ENCODE results near the gene ORM1.

The ORM1 gene

DNA sequence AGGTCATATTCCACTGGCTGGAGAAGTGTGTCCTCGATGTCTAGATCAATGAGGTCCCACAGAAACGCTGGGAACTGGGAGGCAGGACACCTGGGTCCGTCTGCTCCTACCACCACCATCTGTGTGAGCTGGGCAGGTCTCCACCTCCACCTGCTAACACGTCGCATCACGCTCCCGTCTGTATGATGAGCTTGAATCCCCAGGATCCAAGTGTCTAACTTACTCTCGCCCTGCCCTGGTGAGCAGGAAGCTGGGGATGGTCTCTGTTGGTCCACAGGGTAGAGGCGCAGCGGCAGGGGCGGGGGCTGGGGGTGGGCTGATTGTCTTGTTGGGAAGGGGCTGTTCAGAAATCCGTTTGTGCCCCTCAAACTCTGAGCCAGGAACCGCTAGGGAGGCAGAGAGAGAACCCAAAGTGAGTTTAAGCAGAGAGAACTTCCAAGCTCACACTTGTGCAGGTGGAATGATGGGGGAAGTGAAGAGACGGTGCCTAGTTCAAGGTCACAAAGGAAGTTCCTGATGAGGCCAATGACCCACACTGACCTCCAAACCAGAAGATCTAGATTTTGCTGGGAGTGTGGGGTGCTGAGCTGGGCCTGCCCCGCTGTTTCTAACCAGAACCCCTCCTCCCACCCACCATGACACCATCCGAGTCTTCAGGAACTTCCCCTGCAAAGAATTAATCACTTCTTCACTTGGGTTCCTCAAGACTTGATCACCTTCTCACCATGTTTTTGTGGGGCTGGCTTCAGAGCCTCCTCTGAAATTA lies 27.9 kb downstream of the ORM1 start:
- Mint-ChIP-seq H3K4me3 (peak overlapping the region; percentile 9 to 19), H3K36me3 (ENCODE audit: insufficient read depth) (peaks cover 97% of the 10 kb centered on the region)

DNA sequence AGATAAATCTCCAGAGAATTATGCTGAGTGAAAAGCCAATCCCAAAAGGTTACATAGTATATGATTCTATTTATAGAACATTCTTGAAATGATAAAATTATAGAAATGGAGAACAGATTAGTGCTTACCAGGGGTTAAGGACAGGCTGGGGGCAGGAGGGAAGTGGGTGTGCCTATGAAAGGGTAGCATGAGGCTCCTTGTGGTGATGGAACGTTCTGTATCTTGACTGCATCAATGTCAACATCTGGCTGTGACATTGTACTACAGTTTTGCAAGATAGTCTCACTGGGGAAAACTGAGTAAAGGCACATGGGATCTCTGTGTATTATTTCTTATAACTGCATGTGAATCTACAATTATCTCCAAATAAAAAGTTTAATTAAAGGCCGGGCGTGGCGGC lies 29.0 kb downstream of the ORM1 start:
- no peak for DNase-seq
- peaks cover 30 to 37% of the 10 kb centered on the region in 2 donors for H3K4me1 Mint-ChIP-seq (ENCODE audit: low read depth in 2 of 2)
- H3K27me3 Mint-ChIP-seq = no peaks in the 10 kb centered on the region
- ATAC-seq (replicated peaks) = peak; percentile 23
- peaks cover 97% of the 10 kb centered on the region for H3K36me3 Mint-ChIP-seq (ENCODE audit: insufficient read depth)
- H3K27ac Mint-ChIP-seq = peak overlapping the region; percentile 38 to 56
- no peak overlapping the region for H3K4me3 Mint-ChIP-seq
- H3K9me3 Mint-ChIP-seq = no peaks in the 10 kb centered on the region

More for the DNA sequence above, 27.9 kb downstream of the ORM1 start:
- H3K4me1 Mint-ChIP-seq (ENCODE audit: low read depth in 2 of 2) = peaks cover 28 to 31% of the 10 kb centered on the region in 2 donors
- no peaks in the 10 kb centered on the region for H3K27me3 Mint-ChIP-seq
- ATAC-seq (replicated peaks) (no peak), DNase-seq (no peak)
- no peaks in the 10 kb centered on the region for H3K9me3 Mint-ChIP-seq
- peak overlapping the region; percentile 85 to 87 for H3K27ac Mint-ChIP-seq

DNA sequence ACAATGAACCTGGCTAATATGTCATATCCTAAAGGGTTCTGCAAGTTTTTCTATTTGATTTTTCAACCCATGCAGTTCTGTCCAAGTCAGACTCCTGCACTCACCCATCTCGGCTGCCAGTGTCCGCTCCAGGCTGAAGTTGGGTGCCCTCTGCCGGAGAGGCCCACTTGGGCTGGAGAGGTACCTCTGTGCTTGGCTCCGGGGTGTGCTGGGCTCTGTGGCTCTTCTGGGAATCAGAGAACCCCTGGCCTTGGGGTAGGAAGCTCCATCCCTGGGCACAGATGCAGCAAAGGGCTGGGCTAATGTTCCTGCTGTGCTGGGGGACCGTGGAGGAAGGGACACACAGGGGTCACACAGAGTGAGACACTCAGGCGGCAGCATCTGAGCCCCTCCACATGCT lies 32.9 kb downstream of the ORM1 start:
- no peaks in the 10 kb centered on the region for H3K27me3 Mint-ChIP-seq
- DNase-seq = no peak
- peaks cover 98% of the 10 kb centered on the region for H3K36me3 Mint-ChIP-seq (ENCODE audit: insufficient read depth)
- H3K27ac Mint-ChIP-seq = peak overlapping the region in 1 of 2 donors; percentile 82
- peaks cover 26 to 33% of the 10 kb centered on the region in 2 donors for H3K4me1 Mint-ChIP-seq (ENCODE audit: low read depth in 2 of 2)
- no peak for ATAC-seq (replicated peaks)
- H3K4me3 Mint-ChIP-seq = no peak overlapping the region
- no peaks in the 10 kb centered on the region for H3K9me3 Mint-ChIP-seq

DNA sequence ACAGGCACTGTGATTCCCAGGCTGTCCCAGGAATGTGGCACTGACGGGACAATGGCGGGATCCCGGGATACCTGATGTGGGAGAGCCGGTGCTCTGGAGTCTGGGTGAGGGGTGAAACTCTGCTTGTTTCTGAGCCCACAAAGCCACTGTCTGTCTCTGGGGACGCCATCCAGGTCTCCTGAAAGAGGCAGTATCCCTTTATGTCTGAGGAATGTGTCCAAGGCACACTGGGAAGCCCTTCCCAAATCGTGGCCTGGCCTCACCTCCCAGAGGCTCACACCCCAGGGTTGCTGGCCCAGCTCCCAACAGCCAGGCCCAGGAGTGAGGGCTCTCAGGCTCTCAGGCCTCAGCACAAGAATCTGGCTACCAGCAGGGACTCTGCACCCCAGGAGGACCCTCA lies 33.9 kb downstream of the ORM1 start:
- no peaks in the 10 kb centered on the region for H3K27me3 Mint-ChIP-seq
- no peak for ATAC-seq (replicated peaks)
- peak overlapping the region; percentile 82 to 91 for H3K27ac Mint-ChIP-seq
- H3K9me3 Mint-ChIP-seq = no peaks in the 10 kb centered on the region
- H3K4me1 Mint-ChIP-seq (ENCODE audit: low read depth in 2 of 2) = peaks cover 36 to 39% of the 10 kb centered on the region in 2 donors
- H3K4me3 Mint-ChIP-seq = no peak overlapping the region
- H3K36me3 Mint-ChIP-seq (ENCODE audit: insufficient read depth) = peaks cover 98% of the 10 kb centered on the region
- no peak for DNase-seq

DNA sequence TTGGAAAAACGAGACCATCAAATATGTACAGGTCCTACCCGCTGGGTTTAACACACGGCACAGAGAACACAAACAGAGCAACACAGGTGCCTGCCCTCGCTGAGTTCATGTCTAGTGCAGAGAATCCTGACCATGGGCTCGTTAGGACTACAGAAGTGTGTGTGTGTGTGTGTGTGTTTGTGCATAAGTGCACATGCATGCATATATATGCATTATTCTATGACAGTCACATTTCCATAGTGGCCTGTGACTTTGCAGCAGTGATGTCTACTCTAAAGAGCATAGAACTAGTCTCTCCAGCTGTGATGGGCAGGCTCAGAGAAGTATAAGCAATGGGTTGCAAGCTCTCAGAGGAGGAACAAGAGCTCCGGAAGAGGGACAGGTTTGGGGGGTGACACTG lies 34.5 kb downstream of the ORM1 start:
- Mint-ChIP-seq H3K27me3 (no peaks in the 10 kb centered on the region), H3K36me3 (ENCODE audit: insufficient read depth) (peaks cover 98% of the 10 kb centered on the region), H3K9me3 (no peaks in the 10 kb centered on the region), H3K27ac (peak overlapping the region; percentile 82 to 91), H3K4me3 (peak overlapping the region in 1 of 2 donors; percentile 33), H3K4me1 (ENCODE audit: low read depth in 2 of 2) (peaks cover 36% of the 10 kb centered on the region in 2 donors)
- no peak for DNase-seq
- no peak for ATAC-seq (replicated peaks)

DNA sequence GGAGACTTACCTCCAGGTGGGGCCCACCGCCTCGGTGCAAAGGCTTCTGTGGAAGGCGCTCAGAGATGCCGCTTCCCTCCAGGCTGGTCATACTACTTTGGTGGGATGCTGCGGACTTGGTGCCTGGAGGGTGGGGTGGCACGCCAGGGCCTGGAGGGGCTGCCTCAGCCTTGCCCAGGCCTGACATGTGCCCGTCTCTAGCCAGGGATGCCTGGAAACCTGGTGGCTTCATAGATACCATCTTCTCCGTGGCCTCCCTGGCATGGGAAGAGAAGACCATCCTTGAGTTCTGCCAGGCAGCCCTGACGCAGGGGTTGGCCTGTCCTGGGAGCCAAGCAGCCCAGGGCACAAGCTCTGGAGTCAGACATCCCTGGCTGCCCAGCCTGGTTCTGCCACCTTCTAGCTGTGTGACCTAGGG lies 35.0 kb downstream of the ORM1 start:
- Mint-ChIP-seq H3K27ac (peak overlapping the region; percentile 82 to 91), H3K4me3 (no peak overlapping the region), H3K4me1 (ENCODE audit: low read depth in 2 of 2) (peaks cover 38 to 39% of the 10 kb centered on the region in 2 donors), H3K36me3 (ENCODE audit: insufficient read depth) (peaks cover 98% of the 10 kb centered on the region), H3K27me3 (no peaks in the 10 kb centered on the region), H3K9me3 (no peaks in the 10 kb centered on the region)
- ATAC-seq (replicated peaks) = no peak
- DNase-seq = no peak

DNA sequence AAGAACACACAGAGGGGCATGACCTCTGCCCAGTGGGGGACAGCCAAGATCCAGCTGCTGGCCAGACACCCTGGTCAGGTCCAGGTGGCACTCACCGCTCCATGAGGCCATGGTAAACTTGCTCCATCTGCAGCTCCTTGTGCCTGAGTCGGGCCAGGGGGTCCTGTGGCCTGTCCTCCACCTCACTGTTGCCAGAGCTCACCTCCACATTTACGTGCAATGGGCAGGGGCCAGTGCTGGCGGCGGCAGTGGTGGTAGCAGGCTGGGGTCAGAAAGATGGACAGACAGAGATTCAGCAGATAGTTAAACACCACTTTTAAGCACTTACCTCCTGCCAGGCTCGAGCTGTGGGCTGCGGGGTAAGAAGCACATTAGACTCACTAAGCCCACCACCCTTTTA lies 36.9 kb downstream of the ORM1 start:
- Mint-ChIP-seq H3K4me1 (ENCODE audit: low read depth in 2 of 2) (peaks cover 56 to 57% of the 10 kb centered on the region in 2 donors), H3K9me3 (no peaks in the 10 kb centered on the region), H3K27me3 (no peaks in the 10 kb centered on the region), H3K36me3 (ENCODE audit: insufficient read depth) (peaks cover 100% of the 10 kb centered on the region), H3K27ac (peak overlapping the region; percentile 91 to 96), H3K4me3 (no peak overlapping the region)
- ATAC-seq (replicated peaks) (no peak), DNase-seq (no peak)

DNA sequence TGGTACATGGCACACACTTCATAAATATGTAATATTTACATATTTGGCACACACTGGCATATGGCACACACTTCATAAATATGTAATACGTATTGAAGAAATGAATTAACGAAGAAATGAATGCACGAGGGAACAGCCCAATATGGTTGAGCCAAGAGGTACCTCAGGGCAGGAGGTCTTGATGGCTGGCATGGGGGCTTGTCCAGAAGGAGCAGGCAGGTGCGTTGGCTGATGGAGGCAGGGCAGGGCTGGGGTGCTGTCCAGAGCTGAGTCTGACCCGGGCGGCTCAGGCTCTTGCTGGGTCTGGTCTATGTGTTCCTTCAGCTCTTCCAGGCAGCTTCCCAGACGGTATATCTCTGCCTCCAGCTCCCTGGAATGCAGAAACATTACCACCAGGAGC lies 38.6 kb downstream of the ORM1 start:
- Mint-ChIP-seq H3K27me3 (no peaks in the 10 kb centered on the region), H3K4me3 (no peak overlapping the region), H3K27ac (peak overlapping the region; percentile 91 to 96), H3K4me1 (ENCODE audit: low read depth in 2 of 2) (peaks cover 61 to 65% of the 10 kb centered on the region in 2 donors), H3K36me3 (ENCODE audit: insufficient read depth) (peaks cover 96% of the 10 kb centered on the region), H3K9me3 (no peaks in the 10 kb centered on the region)
- ATAC-seq (replicated peaks) (no peak), DNase-seq (no peak)

DNA sequence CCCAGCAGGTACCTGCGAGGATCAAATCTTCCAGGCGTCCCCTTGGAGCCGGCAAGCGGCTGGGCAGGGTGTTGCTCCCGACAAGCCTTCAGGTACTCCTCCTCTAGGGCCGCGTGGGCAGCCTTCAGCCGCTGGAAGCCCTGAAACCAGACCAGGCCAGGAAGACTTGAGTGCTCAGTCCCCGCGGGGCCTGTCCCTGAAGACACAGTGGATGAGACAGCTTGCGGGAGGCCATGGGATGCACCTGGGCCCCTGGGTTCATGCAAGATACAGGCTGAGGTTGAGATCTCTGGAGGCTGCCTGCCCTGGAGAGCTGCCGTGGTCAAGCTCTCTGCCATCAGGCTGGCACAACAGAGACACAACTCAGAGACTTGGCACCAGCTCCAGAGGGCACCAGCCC lies 39.5 kb downstream of the ORM1 start:
- Mint-ChIP-seq H3K36me3 (ENCODE audit: insufficient read depth) (peaks cover 96% of the 10 kb centered on the region), H3K9me3 (no peaks in the 10 kb centered on the region), H3K4me1 (ENCODE audit: low read depth in 2 of 2) (peaks cover 66 to 69% of the 10 kb centered on the region in 2 donors), H3K27ac (peak overlapping the region; percentile 91 to 96), H3K27me3 (no peaks in the 10 kb centered on the region), H3K4me3 (no peak overlapping the region)
- ATAC-seq (replicated peaks) (no peak), DNase-seq (no peak)

DNA sequence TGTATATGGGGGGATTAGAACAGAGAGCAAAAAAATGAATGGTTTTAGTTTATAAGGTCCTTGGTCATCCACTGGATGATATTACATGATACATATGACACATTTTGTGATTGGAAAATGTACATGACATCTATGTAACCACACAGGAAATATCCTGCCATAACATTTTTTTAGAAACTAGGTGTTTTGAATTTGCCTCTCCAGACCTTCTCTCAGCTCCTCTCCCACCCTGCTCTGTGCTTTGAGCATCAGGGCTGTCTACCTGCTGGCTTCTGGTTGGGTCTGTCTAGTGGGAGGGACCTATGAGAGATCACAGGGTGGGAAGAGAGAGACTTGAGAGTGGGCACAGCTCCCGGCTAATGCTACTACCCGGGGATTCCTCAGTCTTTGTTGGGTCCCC lies 40.5 kb downstream of the ORM1 start:
- peak overlapping the region; percentile 66 to 69 for H3K4me3 Mint-ChIP-seq
- DNase-seq (no peak), ATAC-seq (replicated peaks) (peak; percentile 31)
- peak overlapping the region; percentile 91 to 96 for H3K27ac Mint-ChIP-seq
- H3K9me3 Mint-ChIP-seq = no peaks in the 10 kb centered on the region
- peaks cover 96% of the 10 kb centered on the region for H3K36me3 Mint-ChIP-seq (ENCODE audit: insufficient read depth)
- H3K4me1 Mint-ChIP-seq (ENCODE audit: low read depth in 2 of 2) = peaks cover 66 to 74% of the 10 kb centered on the region in 2 donors
- no peaks in the 10 kb centered on the region for H3K27me3 Mint-ChIP-seq

DNA sequence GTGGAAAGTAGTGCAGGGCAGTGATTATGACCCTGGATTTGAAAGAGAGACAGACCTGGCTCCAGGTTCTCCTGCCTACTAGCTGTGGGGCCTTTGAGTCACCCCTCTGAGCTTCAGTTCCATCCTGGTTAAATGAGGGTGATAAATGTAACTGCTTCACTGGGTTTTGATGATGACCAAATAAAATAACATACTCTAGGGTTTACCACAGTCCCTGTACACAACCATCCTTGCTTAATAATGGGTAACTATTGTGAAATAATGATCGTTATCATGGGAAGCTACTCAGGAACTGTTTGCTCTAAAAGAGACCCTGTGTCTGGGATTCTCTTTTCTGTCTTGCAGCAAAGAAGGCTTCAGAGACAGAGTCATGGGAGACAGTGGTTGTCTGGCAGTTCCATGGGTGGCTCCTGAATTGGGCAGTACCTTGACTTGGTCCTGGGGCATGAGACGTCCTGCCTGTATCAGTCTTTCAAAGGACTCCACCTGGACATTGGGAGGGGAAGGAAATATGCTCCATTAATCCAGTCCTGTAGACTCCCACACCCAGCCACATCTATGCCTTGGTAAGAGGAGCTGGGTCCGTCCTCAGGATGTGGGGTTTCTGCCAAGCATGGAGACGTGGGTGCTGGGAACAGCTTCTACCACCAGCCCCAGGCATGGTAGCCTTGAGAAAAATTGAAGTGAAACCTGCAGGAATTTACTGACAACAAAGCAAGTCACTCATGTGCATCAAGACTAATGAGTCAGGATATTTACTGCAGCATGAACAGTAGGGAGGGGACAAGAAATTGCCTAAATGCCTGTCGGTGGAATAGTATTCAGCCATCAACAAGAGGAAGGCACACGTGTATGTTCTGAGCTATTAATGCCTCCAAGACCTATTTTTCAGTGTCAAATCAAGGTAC lies 41.5 kb downstream of the ORM1 start:
- DNase-seq (no peak), ATAC-seq (replicated peaks) (peak; percentile 25)
- Mint-ChIP-seq H3K9me3 (no peaks in the 10 kb centered on the region), H3K36me3 (ENCODE audit: insufficient read depth) (peaks cover 95% of the 10 kb centered on the region), H3K27me3 (no peaks in the 10 kb centered on the region), H3K4me3 (peak overlapping the region; percentile 66 to 69), H3K27ac (peak overlapping the region; percentile 91 to 96), H3K4me1 (ENCODE audit: low read depth in 2 of 2) (peaks cover 64 to 78% of the 10 kb centered on the region in 2 donors)

DNA sequence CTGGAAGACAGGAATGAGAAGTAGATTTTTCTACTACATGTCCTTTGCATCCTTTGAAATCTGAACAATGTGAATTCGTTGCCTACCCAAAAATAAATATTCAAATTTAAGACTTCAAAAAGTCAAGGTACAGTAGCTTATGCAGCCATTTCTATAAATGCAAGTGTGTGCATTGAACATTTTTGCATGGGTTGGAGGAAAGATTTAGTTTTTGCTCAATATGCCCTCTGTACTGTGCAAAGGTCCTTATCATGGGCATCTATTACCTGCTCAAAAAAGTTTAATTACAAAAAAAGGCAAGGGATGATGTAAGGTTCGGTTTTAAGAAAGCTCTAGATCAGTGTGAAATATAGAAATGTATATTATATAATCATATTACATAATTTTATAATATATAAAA lies 42.3 kb downstream of the ORM1 start:
- DNase-seq (no peak), ATAC-seq (replicated peaks) (no peak)
- Mint-ChIP-seq H3K4me1 (ENCODE audit: low read depth in 2 of 2) (peaks cover 64 to 77% of the 10 kb centered on the region in 2 donors), H3K9me3 (no peaks in the 10 kb centered on the region), H3K27ac (peak overlapping the region in 1 of 2 donors; percentile 91), H3K36me3 (ENCODE audit: insufficient read depth) (peaks cover 95% of the 10 kb centered on the region), H3K27me3 (no peaks in the 10 kb centered on the region), H3K4me3 (no peak overlapping the region)

DNA sequence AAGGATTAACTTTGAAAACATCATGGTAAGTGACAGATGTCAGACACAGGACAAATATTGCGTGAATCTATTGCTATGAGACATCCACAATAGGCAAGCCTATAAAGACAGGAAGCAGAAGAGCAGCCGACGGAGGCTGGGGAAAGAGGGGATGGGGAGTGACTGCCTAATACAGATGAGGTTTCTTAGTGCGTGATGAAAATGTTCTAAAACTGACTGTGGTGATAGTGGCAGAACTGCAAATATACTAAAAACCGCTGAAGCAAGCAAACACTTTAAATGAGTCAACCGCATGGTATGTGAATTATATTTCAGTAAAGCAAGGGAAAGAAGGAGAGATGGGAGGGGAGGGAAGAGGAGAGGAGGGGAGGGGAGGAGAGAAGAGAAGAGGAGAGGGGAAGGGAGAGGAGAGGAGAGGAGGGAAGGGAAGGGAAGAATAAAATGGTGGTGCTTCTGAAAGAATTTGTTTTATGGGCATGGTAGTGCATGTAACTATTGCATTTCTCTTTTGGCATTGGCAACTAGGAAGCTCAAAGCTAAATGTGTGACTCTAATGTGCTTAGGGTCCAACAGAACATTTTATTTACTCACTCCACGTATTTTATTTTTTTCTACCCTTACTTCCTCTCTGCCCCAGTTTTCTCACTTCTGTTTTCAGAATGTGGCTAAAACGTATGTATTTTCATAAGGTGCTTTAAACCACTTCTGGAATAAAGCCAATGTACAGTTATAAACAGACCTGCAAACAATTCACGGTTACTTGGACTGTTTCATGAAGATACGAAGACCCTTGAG lies 43.6 kb downstream of the ORM1 start:
- peak; percentile 43 for ATAC-seq (replicated peaks)
- Mint-ChIP-seq H3K27ac (peak overlapping the region; percentile 76 to 84), H3K4me3 (peak overlapping the region; percentile 52 to 79), H3K4me1 (ENCODE audit: low read depth in 2 of 2) (peaks cover 54 to 68% of the 10 kb centered on the region in 2 donors), H3K27me3 (no peaks in the 10 kb centered on the region), H3K9me3 (no peaks in the 10 kb centered on the region), H3K36me3 (ENCODE audit: insufficient read depth) (peaks cover 95% of the 10 kb centered on the region)
- peak in 2 of 3 experiments; percentile 38 to 47 for DNase-seq

All from effector memory CD8-positive, alpha-beta T cell (primary cell).